HG03060 (cell line): ENCODE measurements around the gene CMC1.
A peak's percentile ranks its signal among the peaks of the same experiment; 100 is the strongest.
"Not testable (repeated sequence)": the region's sequence is repeated elsewhere in the genome, so short reads cannot be mapped to it uniquely, and the experiment has no call there.

Experiments used
- ATAC-seq: cut with Tn5 transposase; IDR thresholded peaks from one replicate; pipeline ENCODE4 v1.9.1; 2021; ENCODE audit warnings: low read depth, moderate number of reproducible peaks; ENCODE audit not compliant: unreplicated experiment

The CMC1 gene

DNA sequence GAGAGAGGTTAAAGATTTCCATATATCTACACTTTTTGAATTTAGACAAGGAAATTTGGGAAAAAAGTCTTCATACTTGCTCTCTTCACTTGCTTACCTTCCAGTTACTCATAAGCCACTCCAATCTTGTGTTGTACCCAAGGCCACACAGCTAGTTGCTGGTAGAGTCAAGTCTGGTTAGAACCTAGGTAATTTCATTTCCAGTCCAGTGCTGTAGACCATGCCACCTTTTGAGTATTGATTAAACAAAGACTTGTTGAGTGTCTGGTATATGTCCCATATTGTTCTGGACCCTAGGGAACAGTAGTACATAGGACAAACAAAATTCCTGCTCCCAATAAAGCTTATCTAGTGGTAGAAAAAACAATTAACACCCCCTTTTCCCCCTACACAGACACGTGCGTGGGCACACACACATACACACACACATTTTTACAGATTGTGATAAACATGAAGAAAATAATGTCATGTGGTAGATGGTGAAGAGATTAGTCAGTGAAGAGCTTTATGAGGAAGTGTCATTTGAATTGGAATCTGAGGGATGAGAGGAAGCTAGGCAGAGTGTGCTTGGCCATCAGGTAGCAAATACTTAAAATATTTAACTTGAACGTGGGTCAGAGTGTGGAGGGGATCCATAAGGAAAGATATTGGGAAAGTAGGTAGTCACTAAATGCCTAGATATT, 2.1 kb downstream of the CMC1 start:
- ATAC-seq, result no peak

DNA sequence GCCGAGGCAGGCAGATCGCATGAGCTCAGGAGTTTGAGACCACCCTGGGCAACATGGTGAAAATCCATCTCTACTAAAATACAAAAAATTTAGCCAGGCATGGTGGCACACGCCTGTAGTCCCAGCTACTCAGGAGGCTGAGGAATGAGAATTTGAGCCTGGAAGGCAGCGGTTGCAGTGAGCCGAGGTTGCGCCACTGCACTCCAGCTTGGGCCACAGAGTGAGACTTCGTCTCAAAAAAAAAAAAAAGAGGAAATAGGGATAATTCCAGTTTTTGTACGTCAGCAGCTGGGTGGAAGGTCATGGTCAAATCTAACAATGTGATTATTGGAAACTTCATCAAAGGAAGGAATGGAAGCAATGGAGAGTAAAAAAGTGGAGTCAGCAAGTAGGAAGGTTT, 3.1 kb downstream of the CMC1 start:
- ATAC-seq, result no peak

DNA sequence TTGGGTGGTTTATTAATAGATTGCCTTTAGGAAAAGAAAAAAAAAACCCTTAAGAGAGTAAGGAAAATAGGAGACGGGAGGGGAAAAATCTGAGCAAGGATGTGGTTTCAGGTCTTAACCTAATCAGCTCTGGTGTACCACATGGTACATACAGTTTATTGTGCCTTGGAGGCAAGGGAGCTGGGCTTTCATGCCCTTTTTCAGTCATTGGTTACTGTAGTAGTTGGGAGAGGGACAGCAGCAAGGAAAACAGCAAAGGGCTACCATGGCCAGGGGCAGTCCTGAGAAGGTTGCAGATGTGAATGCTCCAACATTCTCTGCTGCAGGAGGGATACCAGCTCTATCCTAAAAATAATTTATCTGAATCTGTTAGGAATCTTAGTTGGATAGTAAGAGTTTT, 5.9 kb downstream of the CMC1 start:
- ATAC-seq, result no peak

DNA sequence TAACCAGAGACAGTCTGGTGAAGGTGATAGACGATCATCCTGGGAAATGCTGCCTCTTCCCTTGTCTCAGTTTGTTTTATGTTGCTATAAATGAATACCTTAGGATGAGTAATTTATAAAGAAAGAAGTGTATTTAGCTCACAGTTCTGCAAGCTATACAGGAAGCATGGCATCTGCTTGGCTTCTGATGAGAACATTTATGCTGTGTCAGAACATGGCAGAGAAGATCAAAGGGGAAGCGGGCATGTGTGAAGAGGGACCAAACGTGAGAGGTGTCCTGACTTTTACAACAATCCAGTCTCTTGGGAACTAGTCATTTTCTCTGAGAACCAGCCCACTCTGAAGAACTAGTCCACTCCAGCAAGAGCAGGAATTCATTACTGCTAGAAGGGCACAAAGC, 9.6 kb downstream of the CMC1 start:
- no peak for ATAC-seq

DNA sequence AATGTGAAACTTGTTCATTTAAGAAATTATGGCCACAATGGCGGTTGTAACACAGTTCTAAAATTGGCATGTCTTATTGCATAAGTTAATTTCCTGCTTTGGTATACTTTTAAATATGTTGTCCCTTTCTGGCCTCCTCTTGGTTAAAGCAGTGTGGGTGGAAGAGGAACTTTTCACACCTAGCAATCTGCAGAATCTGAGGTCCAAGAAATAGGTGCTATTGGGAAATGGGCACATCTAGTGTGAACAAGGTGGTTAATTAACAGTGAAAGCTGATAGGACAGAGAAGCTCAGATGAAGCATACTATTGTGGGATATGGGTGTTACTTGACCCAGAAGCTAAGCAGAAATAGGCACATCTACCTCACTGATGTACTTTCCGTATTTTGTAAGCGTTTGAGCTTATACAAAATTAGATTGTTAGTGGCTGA, 10.6 kb downstream of the CMC1 start:
- no peak for ATAC-seq

DNA sequence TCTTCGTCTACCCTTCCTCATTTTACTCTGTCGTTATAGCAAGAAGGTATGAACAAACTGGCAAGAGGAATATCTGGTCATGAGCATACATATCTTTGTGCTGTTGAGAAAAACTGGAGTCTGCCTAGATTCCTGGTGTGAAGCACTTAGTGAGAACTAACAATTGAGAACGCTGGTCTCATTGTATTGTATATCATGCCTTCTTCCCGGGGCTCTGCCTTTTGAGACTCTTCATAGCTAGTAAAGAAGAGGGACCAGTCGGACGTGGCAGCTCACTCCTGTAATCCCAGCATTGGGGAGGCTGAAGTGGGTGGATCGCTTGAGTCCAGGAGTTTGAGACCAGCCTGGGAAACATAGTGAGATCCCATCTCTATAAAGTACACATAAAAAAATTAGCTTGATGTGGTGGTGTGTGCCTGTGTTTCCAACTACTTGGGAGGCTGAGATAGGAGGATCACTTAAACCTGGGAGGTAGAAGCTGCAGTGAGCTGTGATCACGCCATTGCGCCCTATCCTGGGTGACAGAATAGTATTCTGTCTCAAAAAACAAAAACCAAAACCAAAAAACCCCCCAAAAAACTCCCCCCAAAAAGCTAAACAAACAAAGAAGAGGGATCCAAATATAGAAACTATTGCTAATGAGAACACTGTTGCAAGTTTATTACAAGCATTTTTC, 11.8 kb downstream of the CMC1 start:
- no peak for ATAC-seq

DNA sequence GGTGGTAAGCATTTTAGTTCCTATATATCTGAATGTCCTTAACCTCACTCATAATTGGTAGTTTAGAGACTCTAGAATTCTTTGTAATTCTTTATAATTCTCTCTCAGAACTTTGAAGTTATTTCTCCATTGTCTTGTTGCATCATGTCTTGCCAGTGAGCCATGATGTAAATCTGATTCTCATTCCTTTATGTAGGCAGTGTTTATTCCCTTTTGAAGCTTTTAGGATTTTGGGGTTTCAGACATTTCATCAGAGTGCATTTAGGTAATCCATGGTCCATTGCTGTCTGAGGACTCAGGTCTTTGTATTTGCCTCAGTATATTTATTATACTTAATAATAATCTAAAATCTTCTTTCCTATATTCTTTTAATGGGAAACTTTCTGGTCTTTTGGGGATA, 20.6 kb downstream of the CMC1 start:
- no peak for ATAC-seq

DNA sequence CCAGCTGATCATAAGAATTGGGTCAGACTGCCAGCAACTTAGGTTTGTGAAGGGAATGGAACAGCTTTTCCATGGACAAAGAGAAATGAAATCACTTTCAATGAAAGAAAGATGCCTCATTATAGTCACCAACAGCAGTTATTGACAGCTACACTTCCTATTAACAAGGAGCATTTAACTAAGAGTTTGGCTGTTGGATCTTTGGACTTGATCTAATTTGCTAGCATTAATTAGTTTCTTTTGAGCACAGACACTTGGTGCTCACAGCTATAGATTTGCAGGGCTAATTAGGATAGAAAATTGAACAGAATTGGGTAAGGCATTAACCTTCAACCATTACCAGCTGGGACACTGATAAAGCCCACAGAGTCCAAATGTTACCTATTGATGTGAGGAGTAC, 24.2 kb downstream of the CMC1 start:
- no peak for ATAC-seq

DNA sequence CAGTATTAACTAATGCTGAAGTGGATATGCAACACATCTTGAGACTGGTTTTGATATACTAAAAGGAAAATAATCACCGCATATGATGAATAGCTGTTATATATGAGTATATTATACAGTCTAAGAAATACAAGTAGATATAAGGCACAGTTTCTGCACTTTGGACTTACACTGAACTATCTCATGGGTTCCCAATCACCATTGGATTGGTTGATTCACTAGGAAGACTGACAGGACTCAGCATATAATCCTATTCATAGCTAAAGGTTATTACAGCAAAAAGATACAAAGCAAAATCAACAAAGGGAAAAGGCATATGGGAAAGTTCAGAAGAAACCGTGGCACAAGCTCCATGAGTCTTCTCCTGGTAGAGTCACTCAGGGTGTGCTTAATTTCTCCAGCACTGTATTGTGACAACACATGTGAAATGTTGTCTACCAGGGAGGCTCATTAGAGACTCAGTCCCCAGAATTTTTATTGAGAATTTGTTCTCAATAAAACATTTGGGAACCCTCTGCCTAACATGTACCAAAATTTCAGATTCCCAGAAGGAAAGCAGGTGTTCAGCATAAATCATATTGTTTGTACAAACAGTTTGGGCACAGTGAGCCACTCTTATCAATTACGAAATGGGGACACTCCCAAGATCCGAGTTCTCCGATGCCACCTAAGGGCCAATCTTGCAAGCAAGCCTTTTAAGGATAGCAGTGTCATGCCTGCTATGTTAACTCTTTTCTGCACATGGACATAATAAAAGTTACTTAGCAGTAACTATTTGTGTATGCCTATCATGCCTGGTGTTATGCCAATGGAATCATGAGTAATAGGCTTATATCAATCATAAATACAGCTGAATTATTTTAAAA, 26.8 kb downstream of the CMC1 start:
- ATAC-seq, result no peak

DNA sequence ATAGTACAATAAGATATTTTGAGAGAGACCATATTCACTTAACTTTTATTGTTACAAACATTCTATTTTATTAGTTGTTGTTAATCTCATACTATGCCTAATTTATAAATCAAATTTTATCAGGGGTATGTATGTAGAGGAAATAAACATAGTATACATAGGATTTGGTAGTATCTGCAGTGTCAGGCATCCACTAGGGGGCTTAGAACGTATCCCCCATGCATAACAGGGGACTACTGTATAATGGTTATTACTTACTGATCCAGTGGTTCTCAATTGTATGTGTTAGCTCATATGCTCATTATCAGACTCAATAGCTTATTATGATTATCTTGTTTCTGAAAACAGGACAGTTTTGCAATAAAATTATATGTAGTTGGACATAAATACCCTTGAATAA, 27.6 kb downstream of the CMC1 start:
- ATAC-seq, result no peak

DNA sequence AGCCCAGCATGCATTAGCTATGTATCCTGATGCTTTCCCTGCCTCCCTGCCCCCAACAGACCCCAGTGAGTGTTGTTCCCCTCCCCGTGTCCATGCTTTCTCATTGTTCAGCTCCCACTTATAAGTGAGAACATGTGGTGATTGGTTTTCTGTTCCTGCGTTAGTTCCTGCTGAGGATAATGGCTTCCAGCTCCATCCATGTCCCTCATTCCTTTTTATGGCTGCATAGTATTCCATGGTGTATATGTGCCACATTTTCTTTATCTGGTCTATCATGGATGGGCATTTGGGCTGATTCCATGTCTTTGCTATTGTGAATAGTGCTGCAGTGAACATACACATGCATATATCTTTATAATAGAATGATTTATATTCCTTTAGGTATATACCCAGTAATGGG, 28.5 kb downstream of the CMC1 start:
- not testable (repeated sequence) for ATAC-seq

DNA sequence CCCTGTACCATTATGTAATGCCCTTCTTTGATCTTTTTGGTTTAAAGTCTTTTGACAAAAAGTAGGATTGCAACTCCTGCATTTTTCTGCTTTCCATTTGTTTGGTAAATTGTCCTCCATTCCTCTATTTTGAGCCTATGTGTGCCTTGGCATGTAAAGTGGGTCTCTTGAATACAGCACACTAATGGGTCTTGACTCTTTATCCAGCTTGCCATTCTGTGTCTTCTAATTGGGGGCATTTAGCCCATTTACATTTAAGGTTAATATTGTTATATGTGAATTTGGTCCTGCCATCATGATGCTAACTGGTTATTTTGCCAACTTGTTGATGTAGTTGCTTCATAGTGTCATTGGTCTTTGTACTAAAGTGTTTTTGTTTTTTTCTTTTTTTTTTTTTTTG, 32.4 kb downstream of the CMC1 start:
- no peak for ATAC-seq

DNA sequence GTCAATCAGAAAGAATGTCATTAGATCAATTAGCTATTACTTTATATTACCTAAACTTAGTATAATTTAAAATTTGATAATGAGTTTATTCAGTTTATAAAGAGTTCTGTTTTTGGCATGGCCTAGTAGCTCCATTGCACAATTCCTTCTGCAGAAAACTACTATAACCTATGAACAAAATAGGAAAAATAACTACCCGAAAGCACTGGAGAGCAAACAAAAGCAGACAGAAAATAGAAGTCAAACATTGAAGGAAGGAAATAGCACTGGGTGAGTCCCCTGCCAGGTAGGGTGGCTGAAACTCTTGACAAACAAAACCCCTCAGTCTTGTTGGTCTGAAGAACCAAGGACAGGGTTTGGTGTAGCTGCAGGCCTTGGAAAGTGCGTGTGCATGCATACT, 37.5 kb downstream of the CMC1 start:
- ATAC-seq, result no peak

DNA sequence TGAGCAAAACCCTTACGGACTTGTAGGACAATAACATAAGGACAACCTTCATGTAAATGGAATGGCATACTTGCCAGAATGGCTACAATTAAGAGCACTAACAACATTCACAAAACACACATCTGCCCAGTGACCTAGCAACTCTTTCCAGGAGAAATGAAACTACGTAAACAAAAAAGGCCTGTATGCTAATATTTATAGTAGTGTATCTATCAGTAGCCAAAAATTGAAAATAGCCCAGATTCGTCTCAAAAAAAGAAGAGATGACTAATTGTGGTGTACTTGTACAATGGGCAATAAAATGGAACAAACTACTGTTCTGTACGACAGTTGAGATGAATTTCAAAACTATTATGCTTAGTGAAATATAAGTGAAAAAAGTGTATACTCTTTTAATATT, 38.4 kb downstream of the CMC1 start:
- ATAC-seq, result no peak

DNA sequence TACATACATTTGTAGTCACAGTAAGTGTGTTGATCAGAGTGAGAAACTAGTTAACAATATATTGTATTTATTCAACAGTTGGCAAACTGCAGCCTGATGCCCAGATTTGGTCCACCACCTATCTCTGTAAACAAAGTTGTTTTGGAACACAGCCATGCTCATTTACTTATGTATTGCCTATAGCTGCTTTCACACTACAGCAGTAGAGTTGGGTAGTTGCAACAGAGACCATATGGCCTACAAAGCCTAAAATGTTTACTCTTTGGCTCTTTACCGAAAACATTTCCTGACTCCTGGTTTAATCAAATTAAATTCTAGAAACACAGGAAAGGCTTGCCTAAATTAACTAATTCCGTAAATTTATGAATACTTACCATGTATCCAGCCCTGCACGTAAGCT, 39.4 kb downstream of the CMC1 start:
- ATAC-seq, result no peak

DNA sequence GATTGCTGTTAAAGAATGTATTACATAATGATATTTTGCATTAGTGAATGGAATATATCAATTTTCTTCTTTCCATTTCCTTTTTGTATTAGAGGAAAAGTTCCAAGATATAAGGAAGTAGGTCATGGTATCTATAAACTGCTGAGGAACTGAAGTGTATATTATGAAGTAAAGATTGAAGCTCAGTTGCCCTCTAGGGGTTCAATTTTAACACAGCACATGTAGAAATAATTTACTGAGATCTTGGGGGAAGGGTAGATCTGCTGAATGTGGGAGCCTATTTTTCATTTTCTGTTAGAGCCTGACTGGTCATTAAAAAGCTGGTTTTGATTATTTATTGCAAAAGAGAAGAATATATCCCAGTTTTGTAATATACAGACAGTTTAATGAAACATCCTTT, 45.2 kb downstream of the CMC1 start:
- peak; percentile 91 for ATAC-seq

DNA sequence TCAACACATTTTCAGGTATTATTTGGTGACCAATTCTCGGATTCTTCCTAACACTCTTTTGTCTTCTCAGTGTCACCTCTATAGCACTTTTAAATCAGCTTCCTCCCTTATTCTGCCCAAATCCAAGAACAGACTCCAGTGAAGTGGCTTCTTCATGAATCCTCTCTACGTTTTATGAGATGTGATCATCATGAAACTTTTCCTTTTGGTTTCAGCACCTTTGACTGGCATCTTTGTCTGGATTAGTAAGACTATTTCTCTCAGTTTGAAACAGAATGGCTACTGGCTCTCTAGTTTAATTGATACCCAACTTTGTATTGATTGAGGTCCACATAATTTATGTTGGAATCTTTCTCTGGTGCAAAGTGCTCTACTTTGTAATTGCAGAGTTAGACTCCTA, 45.6 kb downstream of the CMC1 start:
- ATAC-seq, result no peak

DNA sequence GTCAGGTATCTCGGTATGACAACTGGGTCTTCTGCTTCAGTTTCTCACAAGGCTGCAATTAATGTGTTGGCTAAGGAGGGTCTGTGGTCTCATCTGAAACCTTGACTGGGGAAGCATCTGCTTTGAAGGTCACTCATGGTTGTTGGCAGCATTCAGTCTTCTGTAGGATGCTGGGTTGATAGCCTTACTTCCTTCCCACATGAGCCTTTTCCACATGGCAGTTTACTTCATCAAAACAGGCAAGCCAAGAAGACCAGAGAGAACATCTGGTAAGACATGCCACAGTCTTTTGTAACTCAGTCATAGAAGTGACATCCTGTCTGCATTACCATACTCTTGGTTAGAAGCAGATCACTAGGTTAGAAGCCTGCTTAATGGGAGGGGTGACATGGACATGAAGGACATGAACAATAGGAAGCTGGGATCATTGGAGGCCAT, 49.5 kb downstream of the CMC1 start:
- no peak for ATAC-seq

DNA sequence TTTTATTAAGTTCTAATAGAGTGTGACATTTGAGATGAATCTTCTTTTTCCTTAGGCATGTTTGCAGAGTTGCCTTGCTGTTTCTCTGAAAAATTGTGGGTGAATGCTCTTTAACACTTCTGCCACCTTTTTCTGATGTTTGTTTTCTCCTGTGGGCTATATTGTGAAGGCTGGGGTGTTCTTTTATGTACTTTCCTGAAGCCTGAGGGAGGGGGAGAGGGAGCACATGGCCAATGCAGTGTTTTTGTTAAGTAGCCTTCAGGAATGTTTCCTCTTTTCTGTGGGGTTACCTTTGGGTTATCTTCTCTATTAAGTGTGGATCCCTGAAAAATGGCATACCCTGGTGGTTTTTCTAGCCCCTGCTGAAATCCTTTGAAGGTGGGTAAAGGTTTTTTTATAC, 50.2 kb downstream of the CMC1 start:
- no peak for ATAC-seq

DNA sequence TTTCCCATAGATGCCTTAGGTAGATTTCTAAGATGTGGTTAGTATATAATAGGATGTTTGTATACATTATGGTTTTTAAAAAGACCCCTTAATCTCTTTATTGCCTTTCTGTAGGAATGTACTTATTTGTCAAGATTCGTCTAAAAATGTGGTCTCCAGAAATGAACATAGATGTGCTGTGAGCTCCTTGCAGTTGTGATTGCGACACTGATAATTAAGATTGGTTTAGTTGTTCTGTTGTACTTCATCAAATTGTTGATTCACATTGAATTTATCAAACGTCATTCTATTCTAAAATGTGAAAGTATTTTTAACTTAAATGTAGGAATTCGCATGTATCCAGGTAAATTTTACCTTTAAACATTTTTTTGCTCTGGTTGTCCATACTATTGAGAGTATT, 51.2 kb downstream of the CMC1 start:
- no peak for ATAC-seq

DNA sequence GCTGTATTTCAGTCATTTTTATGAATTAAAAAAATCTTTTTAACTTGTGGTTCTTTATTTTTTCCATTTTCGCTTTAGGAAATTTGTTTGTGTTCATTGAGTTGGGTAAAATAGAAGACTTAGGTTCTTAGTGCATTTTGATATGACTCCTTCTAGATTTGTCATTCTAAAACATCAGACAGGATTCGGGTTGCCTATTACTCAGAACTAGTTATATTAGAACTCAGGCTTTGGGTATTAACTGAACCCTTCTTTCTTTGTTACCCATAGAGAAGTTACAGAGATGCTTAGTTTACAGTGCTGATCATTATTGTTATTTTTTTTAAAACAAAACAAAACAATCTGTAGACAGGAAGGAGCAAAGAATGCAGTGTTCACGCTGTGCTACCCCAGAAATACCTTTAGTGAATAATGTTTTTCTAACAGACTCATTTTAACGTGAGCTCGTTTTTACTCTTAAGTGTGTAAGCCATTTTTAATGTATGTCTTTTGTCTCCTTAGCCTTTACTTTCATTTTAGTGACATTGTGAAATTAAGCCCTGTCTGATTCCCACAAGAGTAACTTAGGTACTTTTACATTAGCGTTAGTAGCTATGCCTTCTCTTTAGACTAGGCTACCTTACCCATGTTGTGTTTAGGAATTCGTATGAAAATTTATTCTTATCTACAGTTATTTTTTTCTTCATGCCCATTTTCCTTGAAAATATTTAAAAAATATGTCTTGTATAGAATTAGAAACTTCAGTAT, 53.4 kb downstream of the CMC1 start:
- ATAC-seq, result no peak
